HG02840 (cell line): ENCODE data around the gene TAF9.
"Not testable (repeated sequence)": the region's sequence is repeated elsewhere in the genome, so short reads cannot be mapped to it uniquely, and the experiment has no call there.

Experiments
- ATAC-seq: cut with Tn5 transposase; IDR thresholded peaks from one replicate; pipeline ENCODE4 v1.9.1; 2021; ENCODE audit warnings: mild to moderate bottlenecking, moderate library complexity, moderate number of reproducible peaks; ENCODE audit not compliant: unreplicated experiment, low FRiP score

The TAF9 gene

GRCh38 chr5:69369340-69370121 is at the start of gene TAF9, which contains the start of the genes AK6 and RAD17:
Gene TAF9 (minus strand): TSS chr5:69369520. CDS start chr5:69365737, 3,783 bp downstream.
Gene AK6 (minus strand): TSS chr5:69369520. CDS start chr5:69369490, 30 bp downstream.
Gene RAD17 (plus strand): TSS chr5:69369818. CDS start chr5:69372209, 2,391 bp downstream.
- peak; percentile 93 for ATAC-seq

- ATAC-seq = no peak
Measured at GRCh38 chr5:69418554-69418953, 49.2 kb upstream of the TAF9 start.

- ATAC-seq = no peak
Measured at GRCh38 chr5:69416699-69417098, 47.4 kb upstream of the TAF9 start.

GRCh38 chr5:69416180-69416579 is 46.9 kb upstream of the TAF9 start:
- no peak for ATAC-seq

- no peak for ATAC-seq
Measured at GRCh38 chr5:69415584-69415958, 46.3 kb upstream of the TAF9 start.

- no peak for ATAC-seq
Measured at GRCh38 chr5:69414885-69415583, 45.7 kb upstream of the TAF9 start, which contains the start of gene MARVELD2. Gene MARVELD2 (plus strand): TSS chr5:69415116. CDS start chr5:69419386, 4,270 bp downstream.

- no peak for ATAC-seq
Measured at GRCh38 chr5:69404659-69405330, 35.5 kb upstream of the TAF9 start.

- no peak for ATAC-seq
Measured at GRCh38 chr5:69378376-69378775, 9.1 kb upstream of the TAF9 start.

- peak; percentile 82 for ATAC-seq
Measured at GRCh38 chr5:69374911-69375446, 5.7 kb upstream of the TAF9 start.

GRCh38 chr5:69372394-69372793 is 3.1 kb upstream of the TAF9 start:
- no peak for ATAC-seq

- ATAC-seq = not testable (repeated sequence)
Measured at GRCh38 chr5:69370335-69370734, 1.0 kb upstream of the TAF9 start.

- ATAC-seq = peak; percentile 35
Measured at GRCh38 chr5:69368458-69369339, 621 bp downstream of the TAF9 start.

GRCh38 chr5:69367697-69368279 is 1.5 kb downstream of the TAF9 start:
- ATAC-seq = no peak

- no peak for ATAC-seq
Measured at GRCh38 chr5:69364850-69365249, 4.5 kb downstream of the TAF9 start.

- no peak for ATAC-seq
Measured at GRCh38 chr5:69364414-69364813, 4.9 kb downstream of the TAF9 start.

- no peak for ATAC-seq
Measured at GRCh38 chr5:69360442-69360841, 8.9 kb downstream of the TAF9 start.

GRCh38 chr5:69359699-69360098 is 9.6 kb downstream of the TAF9 start:
- ATAC-seq = no peak

GRCh38 chr5:69350664-69351063 is 18.7 kb downstream of the TAF9 start:
- ATAC-seq = no peak

GRCh38 chr5:69343083-69343482 is 26.2 kb downstream of the TAF9 start:
- ATAC-seq = no peak
